SK-N-SH treated with all-trans-retinoic acid at 6 μM for 48 hours (cell line): Measurements from ENCODE around the gene UBE2H.
A peak's percentile ranks its signal among the peaks of the same experiment; 100 is the strongest.

Source experiments
- ATAC-seq: fragments of 200-7000 bp; cut with Tn5 transposase; 3 replicates; pipeline ENCODE4 v1.9.1; 2020; ENCODE audit warnings: mild to moderate bottlenecking, moderate library complexity
- BACH2 ChIP-seq: fragments of 250-450 bp; sonication (Bioruptor Pico); IDR thresholded peaks from 2 replicates; pipeline ENCODE4 v1.9.0; 2021; ENCODE audit warnings: mild to moderate bottlenecking, borderline replicate concordance
- CSDC2 ChIP-seq: fragments of 250-450 bp; sonication (Bioruptor Pico); IDR thresholded peaks from 2 replicates; pipeline ENCODE4 v1.5.0; 2020; ENCODE audit warnings: mild to moderate bottlenecking, moderate library complexity
- ESRRG ChIP-seq: fragments of 250-450 bp; sonication (Bioruptor Pico); IDR thresholded peaks from 2 replicates; pipeline ENCODE4 v1.6.1; 2021; ENCODE audit warnings: mild to moderate bottlenecking
- GLIS3 ChIP-seq: fragments of 250-450 bp; sonication (Bioruptor Pico); IDR thresholded peaks from 2 replicates; pipeline ENCODE4 v1.5.0; 2020; ENCODE audit warnings: mild to moderate bottlenecking, moderate library complexity
- ISL1 ChIP-seq: fragments of 250-450 bp; sonication (Bioruptor Pico); IDR thresholded peaks from 2 replicates; pipeline ENCODE4 v2.1.2; 2022; ENCODE audit warnings: mild to moderate bottlenecking, moderate library complexity
- PPARA ChIP-seq: fragments of 250-450 bp; sonication (Bioruptor Pico); IDR thresholded peaks from 2 replicates; pipeline ENCODE4 v1.5.0; 2020; ENCODE audit warnings: mild to moderate bottlenecking, borderline replicate concordance
- SNAI2 ChIP-seq: fragments of 250-450 bp; sonication (Bioruptor Pico); IDR thresholded peaks from 2 replicates; pipeline ENCODE4 v1.5.0; 2020; ENCODE audit warnings: mild to moderate bottlenecking, moderate library complexity
- TOX ChIP-seq: fragments of 250-450 bp; sonication (Bioruptor Pico); IDR thresholded peaks from 2 replicates; pipeline ENCODE4 v1.8.0; 2021; ENCODE audit warnings: mild to moderate bottlenecking, moderate library complexity, borderline replicate concordance
- ZNF565 ChIP-seq: fragments of 450-650 bp; formaldehyde crosslinking; conservative IDR thresholded peaks from 2 replicates; pipeline ENCODE4 v1.5.0; 2020; ENCODE audit warnings: low read depth, mild to moderate bottlenecking, moderate library complexity
- ZNF8 ChIP-seq: fragments of 450-650 bp; formaldehyde crosslinking; IDR thresholded peaks from 2 replicates; pipeline ENCODE4 v1.5.0; 2020; ENCODE audit warnings: mild to moderate bottlenecking, moderate library complexity
- TF ChIP-seq, protein P1 (sequence below): fragments of 250-450 bp; sonication (Bioruptor Pico); IDR thresholded peaks from 2 replicates; pipeline ENCODE4 v1.5.0; 2020; ENCODE audit warnings: mild to moderate bottlenecking, moderate library complexity
- TF ChIP-seq, protein P2 (sequence below): fragments of 250-450 bp; sonication (Bioruptor Pico); IDR thresholded peaks from 2 replicates; pipeline ENCODE4 v1.5.1; 2021; ENCODE audit warnings: mild to moderate bottlenecking, moderate library complexity
- TF ChIP-seq, protein P3 (sequence below): fragments of 250-450 bp; sonication (Bioruptor Pico); IDR thresholded peaks from 2 replicates; pipeline ENCODE4 v1.5.1; 2020; ENCODE audit warnings: low read depth, mild to moderate bottlenecking, moderate library complexity
- TF ChIP-seq, protein P4 (sequence below): fragments of 250-450 bp; sonication (Bioruptor Pico); IDR thresholded peaks from 2 replicates; pipeline ENCODE4 v1.8.0; 2020; ENCODE audit warnings: mild to moderate bottlenecking, moderate library complexity, borderline replicate concordance

UBE2H gene

DNA sequence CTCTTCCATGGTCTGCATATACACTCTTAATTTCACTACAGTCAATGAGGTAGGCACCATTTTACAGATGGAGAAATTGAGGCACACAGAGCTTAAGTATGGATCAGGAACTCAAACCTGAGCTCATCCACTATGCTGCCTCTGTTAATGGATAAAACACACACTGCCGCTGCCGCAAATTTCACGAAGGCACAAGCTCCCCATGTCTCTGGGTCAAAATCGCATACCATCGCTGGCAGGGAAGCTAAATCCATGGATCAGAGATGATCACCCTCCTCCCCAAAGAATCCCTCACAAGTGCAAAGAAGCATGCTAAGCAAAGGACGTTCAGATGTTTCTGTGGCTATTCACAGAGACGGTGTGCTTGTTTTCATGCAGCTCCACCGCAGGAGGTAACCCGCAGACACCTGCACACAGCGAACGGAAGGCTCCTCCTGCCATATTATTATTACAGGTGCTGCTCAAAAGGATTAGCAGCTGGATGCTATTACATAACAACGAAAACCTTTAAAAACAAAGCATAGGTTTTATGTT, 109.3 kb downstream of the UBE2H start:
- no peak for TF ChIP-seq ESRRG (CRISPR knock-in tag)
- no peak for TF ChIP-seq PPARA (CRISPR knock-in tag)
- TF ChIP-seq, protein P1, sequence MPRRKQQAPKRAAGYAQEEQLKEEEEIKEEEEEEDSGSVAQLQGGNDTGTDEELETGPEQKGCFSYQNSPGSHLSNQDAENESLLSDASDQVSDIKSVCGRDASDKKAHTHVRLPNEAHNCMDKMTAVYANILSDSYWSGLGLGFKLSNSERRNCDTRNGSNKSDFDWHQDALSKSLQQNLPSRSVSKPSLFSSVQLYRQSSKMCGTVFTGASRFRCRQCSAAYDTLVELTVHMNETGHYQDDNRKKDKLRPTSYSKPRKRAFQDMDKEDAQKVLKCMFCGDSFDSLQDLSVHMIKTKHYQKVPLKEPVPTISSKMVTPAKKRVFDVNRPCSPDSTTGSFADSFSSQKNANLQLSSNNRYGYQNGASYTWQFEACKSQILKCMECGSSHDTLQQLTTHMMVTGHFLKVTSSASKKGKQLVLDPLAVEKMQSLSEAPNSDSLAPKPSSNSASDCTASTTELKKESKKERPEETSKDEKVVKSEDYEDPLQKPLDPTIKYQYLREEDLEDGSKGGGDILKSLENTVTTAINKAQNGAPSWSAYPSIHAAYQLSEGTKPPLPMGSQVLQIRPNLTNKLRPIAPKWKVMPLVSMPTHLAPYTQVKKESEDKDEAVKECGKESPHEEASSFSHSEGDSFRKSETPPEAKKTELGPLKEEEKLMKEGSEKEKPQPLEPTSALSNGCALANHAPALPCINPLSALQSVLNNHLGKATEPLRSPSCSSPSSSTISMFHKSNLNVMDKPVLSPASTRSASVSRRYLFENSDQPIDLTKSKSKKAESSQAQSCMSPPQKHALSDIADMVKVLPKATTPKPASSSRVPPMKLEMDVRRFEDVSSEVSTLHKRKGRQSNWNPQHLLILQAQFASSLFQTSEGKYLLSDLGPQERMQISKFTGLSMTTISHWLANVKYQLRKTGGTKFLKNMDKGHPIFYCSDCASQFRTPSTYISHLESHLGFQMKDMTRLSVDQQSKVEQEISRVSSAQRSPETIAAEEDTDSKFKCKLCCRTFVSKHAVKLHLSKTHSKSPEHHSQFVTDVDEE (CRISPR knock-in tag), result no peak
- TF ChIP-seq, protein P2, sequence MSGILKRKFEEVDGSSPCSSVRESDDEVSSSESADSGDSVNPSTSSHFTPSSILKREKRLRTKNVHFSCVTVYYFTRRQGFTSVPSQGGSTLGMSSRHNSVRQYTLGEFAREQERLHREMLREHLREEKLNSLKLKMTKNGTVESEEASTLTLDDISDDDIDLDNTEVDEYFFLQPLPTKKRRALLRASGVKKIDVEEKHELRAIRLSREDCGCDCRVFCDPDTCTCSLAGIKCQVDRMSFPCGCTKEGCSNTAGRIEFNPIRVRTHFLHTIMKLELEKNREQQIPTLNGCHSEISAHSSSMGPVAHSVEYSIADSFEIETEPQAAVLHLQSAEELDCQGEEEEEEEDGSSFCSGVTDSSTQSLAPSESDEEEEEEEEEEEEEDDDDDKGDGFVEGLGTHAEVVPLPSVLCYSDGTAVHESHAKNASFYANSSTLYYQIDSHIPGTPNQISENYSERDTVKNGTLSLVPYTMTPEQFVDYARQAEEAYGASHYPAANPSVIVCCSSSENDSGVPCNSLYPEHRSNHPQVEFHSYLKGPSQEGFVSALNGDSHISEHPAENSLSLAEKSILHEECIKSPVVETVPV (CRISPR knock-in tag), result no peak
- no peak for TF ChIP-seq ZNF565
- TF ChIP-seq, all 23 proteins: peak for 0
- ATAC-seq, result no peak

DNA sequence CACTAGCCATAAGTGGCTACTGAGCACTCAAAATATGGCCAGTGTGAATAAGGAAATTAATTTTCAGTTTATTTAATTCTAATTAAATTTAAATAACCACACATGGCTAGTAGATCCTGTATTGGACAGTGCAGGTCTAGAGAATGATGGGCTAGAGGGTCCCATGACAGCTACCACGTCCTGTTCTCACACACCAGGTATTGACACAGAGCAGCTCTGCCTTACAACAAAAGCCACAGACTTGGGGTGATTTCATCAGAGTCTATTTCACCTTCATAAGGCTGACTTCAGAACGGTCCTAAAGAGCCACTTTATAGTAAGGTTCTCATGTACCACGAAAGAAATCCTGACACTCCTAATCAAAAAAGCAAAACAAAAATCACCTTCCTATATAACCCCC, 111.3 kb downstream of the UBE2H start:
- no peak for ATAC-seq
- TF ChIP-seq, protein P2 (CRISPR knock-in tag), result no peak

DNA sequence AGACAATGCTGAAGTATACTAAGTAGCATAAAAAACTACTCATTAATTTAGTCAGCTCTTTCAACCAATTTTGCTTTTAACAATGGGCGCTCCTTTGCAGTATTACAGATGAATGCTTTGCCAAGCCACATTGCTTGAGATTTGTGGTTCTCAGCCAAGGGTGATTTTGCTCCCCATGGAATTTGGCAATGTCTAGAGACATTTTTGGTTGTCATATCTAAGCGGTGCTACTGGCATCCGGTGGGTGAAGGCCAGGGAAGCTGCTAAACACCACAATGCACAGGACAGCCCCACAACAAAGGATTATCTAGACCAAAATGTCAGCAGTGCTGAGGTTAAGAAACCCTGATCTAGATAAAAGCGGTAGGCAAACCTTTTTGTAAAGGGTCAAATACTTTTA, 112.0 kb downstream of the UBE2H start:
- peak; percentile 57 for ATAC-seq
- TF ChIP-seq, protein P3, sequence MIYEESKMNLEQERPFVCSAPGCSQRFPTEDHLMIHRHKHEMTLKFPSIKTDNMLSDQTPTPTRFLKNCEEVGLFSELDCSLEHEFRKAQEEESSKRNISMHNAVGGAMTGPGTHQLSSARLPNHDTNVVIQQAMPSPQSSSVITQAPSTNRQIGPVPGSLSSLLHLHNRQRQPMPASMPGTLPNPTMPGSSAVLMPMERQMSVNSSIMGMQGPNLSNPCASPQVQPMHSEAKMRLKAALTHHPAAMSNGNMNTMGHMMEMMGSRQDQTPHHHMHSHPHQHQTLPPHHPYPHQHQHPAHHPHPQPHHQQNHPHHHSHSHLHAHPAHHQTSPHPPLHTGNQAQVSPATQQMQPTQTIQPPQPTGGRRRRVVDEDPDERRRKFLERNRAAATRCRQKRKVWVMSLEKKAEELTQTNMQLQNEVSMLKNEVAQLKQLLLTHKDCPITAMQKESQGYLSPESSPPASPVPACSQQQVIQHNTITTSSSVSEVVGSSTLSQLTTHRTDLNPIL (CRISPR knock-in tag), result 0 out of 2 replicates have a peak, but pooled peaks have one; percentile 43
- TF ChIP-seq PPARA (CRISPR knock-in tag) (no peak), ISL1 (peak; percentile 70), TOX (CRISPR knock-in tag) (peak; percentile 42; the same call in 1 of the 2 replicates)
- TF ChIP-seq, all 23 proteins: peak for 3

DNA sequence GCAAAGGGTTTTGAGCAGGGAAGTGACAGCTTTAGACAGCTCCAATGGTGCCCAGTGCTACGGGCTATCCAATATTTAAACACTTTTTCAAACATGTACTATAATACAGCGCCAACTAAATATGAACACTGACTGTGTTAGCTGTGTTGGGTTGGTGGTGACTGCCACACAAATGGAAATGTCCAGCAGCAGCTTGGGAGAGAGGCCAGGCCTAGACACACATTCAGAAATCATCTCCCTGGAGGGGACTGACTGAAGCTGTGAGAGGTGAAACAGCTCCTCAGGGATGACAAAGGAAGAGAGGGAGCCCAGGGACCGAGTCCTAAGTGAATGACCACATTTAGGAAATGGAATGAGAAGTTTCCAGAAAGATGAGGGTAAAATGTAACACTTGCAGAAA, 115.8 kb downstream of the UBE2H start:
- ATAC-seq, result no peak
- TF ChIP-seq ZNF8 (CRISPR knock-in tag), result no peak
- TF ChIP-seq, protein P4, sequence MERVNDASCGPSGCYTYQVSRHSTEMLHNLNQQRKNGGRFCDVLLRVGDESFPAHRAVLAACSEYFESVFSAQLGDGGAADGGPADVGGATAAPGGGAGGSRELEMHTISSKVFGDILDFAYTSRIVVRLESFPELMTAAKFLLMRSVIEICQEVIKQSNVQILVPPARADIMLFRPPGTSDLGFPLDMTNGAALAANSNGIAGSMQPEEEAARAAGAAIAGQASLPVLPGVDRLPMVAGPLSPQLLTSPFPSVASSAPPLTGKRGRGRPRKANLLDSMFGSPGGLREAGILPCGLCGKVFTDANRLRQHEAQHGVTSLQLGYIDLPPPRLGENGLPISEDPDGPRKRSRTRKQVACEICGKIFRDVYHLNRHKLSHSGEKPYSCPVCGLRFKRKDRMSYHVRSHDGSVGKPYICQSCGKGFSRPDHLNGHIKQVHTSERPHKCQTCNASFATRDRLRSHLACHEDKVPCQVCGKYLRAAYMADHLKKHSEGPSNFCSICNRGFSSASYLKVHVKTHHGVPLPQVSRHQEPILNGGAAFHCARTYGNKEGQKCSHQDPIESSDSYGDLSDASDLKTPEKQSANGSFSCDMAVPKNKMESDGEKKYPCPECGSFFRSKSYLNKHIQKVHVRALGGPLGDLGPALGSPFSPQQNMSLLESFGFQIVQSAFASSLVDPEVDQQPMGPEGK, result no peak

DNA sequence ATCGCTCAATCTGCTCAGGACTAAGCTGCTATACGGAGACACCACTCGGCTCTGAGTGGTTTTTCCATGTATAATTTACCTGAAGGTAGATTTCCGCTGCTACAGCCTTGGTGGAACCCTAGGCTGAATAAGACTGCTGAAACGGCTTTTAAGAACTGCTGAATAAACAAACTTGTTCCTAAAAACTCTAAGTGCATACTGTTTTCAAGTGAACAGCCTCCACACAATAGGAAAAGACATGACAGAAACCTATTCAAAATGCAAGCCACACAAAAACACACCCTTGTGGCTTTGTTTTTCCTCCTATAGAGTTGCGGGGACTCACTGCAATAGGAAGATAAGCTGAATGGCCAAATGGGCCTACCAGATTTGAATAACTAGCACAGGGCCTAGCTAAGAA, 117.2 kb downstream of the UBE2H start:
- ATAC-seq, result no peak
- TF ChIP-seq, protein P1 (CRISPR knock-in tag), result no peak
- TF ChIP-seq SNAI2 (CRISPR knock-in tag) (no peak), GLIS3 (no peak), TOX (CRISPR knock-in tag) (no peak), CSDC2 (CRISPR knock-in tag) (no peak), BACH2 (CRISPR knock-in tag) (no peak)
- TF ChIP-seq, all 23 proteins: peak for 0
